A673 (cell line): ENCODE measurements around the gene PHLDB2.

Experiments
- CTCF ChIP-seq: fragments of 300-800, 200-600 bp; sonication (generic); conservative IDR thresholded peaks from 2 replicates; pipeline ENCODE4 v1.5.1; 2017; ENCODE audit warnings: low read depth, mild to moderate bottlenecking, antibody characterized with exemption, low read length, moderate library complexity, mixed read lengths
- EZH2 ChIP-seq: fragments of 200-600 bp; sonication (generic); IDR thresholded peaks from 2 replicates; pipeline ENCODE4 v1.6.1; 2017; ENCODE audit warnings: borderline replicate concordance, low read depth, mild to moderate bottlenecking, mixed read lengths, antibody characterized with exemption, low read length; ENCODE audit not compliant: poor library complexity, severe bottlenecking

- TF ChIP-seq EZH2 (no peak), CTCF (no peak)
These were observed 34.7 kb upstream of the PHLDB2 start for GRCh38 chr3:111824351-111824750.
